Middle frontal gyrus (tissue), 1 donor: ENCODE results near the gene CFAP92.

Experiments
- DNase-seq: peaks from one replicate; pipeline ENCODE4 v3.0.0-alpha.2; 2015; ENCODE audit warnings: low spot score; ENCODE audit errors: extremely low spot score

CFAP92 gene

GRCh38 chr3:129007792-129008191, 13.9 kb upstream of the CFAP92 start:
- DNase-seq = no peak

GRCh38 chr3:129006864-129007263, 13.0 kb upstream of the CFAP92 start:
- DNase-seq = no peak

GRCh38 chr3:129005526-129006303, 11.8 kb upstream of the CFAP92 start:
- no peak for DNase-seq

- no peak for DNase-seq
Observed at GRCh38 chr3:129004639-129005295, 10.9 kb upstream of the CFAP92 start.

GRCh38 chr3:129003578-129004112, 9.8 kb upstream of the CFAP92 start:
- DNase-seq = no peak

GRCh38 chr3:129002573-129003569, 9.0 kb upstream of the CFAP92 start:
- no peak for DNase-seq

- DNase-seq = no peak
Observed at GRCh38 chr3:129001806-129002572, 8.1 kb upstream of the CFAP92 start.

- no peak for DNase-seq
Observed at GRCh38 chr3:129001101-129001805, 7.4 kb upstream of the CFAP92 start, which contains the start of gene EFCC1. Gene EFCC1 (plus strand): TSS chr3:129001304. CDS start chr3:129001629, 325 bp downstream.

GRCh38 chr3:129000742-129001100, 6.8 kb upstream of the CFAP92 start:
- DNase-seq = no peak

GRCh38 chr3:128999102-128999501, 5.2 kb upstream of the CFAP92 start:
- no peak for DNase-seq

GRCh38 chr3:128998561-128998960, 4.7 kb upstream of the CFAP92 start:
- no peak for DNase-seq

GRCh38 chr3:128997486-128998133, 3.7 kb upstream of the CFAP92 start:
- DNase-seq = no peak

GRCh38 chr3:128996726-128997125, 2.9 kb upstream of the CFAP92 start:
- no peak for DNase-seq

GRCh38 chr3:128996200-128996599, 2.3 kb upstream of the CFAP92 start:
- no peak for DNase-seq

- DNase-seq = no peak
Observed at GRCh38 chr3:128995737-128996136, 1.9 kb upstream of the CFAP92 start.

GRCh38 chr3:128994581-128995546, 988 bp upstream of the CFAP92 start:
- no peak for DNase-seq

- no peak for DNase-seq
Observed at GRCh38 chr3:128994173-128994512, 267 bp upstream of the CFAP92 start.

- DNase-seq = no peak
Observed at GRCh38 chr3:128992926-128993460, 883 bp downstream of the CFAP92 start.
